Bronchial epithelial cell (primary cell): Measurements from ENCODE around the gene TBX6. TPM values are rescaled to one million over a fixed set of nuclear protein-coding genes. Genes with fewer than 3 reads are reported as not detected.

Experiments
- DNase-seq: peaks from one replicate; pipeline ENCODE4 v3.0.0-alpha.2; 2010; ENCODE audit warnings: low read depth
- FAIRE-seq: peaks from 2 replicates; lab custom pipeline; 2011; peaks lifted over from hg19 to GRCh38; lab: Jason Lieb, UNC
- H3K27me3 ChIP-seq: 2 replicates; pipeline ENCODE4 v1.5.1; 2011; ENCODE audit warnings: low read length; ENCODE audit not compliant: control insufficient read depth, insufficient read depth
- H3K36me3 ChIP-seq: 2 replicates; pipeline ENCODE4 v1.5.1; 2011; ENCODE audit warnings: low read length; ENCODE audit not compliant: control insufficient read depth, insufficient read depth
- H3K4me3 ChIP-seq: 2 replicates; pipeline ENCODE4 v1.5.1; 2011; ENCODE audit warnings: mild to moderate bottlenecking, low read depth, low read length, control low read depth
- CTCF ChIP-seq: IDR thresholded peaks from 2 replicates; pipeline ENCODE4 v1.5.1; 2011; ENCODE audit warnings: mild to moderate bottlenecking, moderate library complexity, low read length, control low read depth, inconsistent platforms; ENCODE audit not compliant: insufficient read depth, severe bottlenecking
- total RNA-seq: library from RNA; depleted of rRNA; stranded (reverse); fragments of >200 nt; gene quantifications from 2 replicates; pipeline ENCODE4 v1.2.1, GENCODE V29; 2014

The TBX6 gene
- total RNA-seq, 1 donor from 2014 or later = 0.26 TPM

- Histone ChIP-seq H3K27me3 (no peaks in the 10 kb centered on the region), H3K36me3 (peaks cover 4% of the 10 kb centered on the region), H3K4me3 (peak overlapping the region; percentile 43)
- FAIRE-seq (no peak), DNase-seq (no peak)
- TF ChIP-seq CTCF = no peak
Measured at GRCh38 chr16:30095166-30096078, 3.7 kb upstream of the TBX6 start.

GRCh38 chr16:30094541-30095165 lies 2.9 kb upstream of the TBX6 start:
- no peaks in the 10 kb centered on the region for H3K27me3 ChIP-seq
- H3K4me3 ChIP-seq = no peak overlapping the region
- peaks cover 4% of the 10 kb centered on the region for H3K36me3 ChIP-seq
- TF ChIP-seq CTCF = no peak
- FAIRE-seq (no peak), DNase-seq (no peak)

GRCh38 chr16:30092373-30093010 lies 768 bp upstream of the TBX6 start:
- TF ChIP-seq CTCF = peak; percentile 79
- DNase-seq (peak; percentile 30), FAIRE-seq (no peak)
- H3K4me3 ChIP-seq = peak overlapping the region; percentile 44
- H3K27me3 ChIP-seq = no peaks in the 10 kb centered on the region
- peaks cover 4% of the 10 kb centered on the region for H3K36me3 ChIP-seq

- Histone ChIP-seq H3K4me3 (peak overlapping the region; percentile 44), H3K27me3 (no peaks in the 10 kb centered on the region), H3K36me3 (peaks cover 6% of the 10 kb centered on the region)
- TF ChIP-seq CTCF = no peak
- FAIRE-seq (no peak), DNase-seq (no peak)
Measured at GRCh38 chr16:30090610-30091331, 953 bp downstream of the TBX6 start.

GRCh38 chr16:30088832-30089624 lies 2.7 kb downstream of the TBX6 start:
- no peaks in the 10 kb centered on the region for H3K27me3 ChIP-seq
- peaks cover 10% of the 10 kb centered on the region for H3K36me3 ChIP-seq
- no peak for FAIRE-seq
- no peak for DNase-seq
- TF ChIP-seq CTCF = no peak
- no peak overlapping the region for H3K4me3 ChIP-seq
